ENCODE data around the gene RXRG.

DNA sequence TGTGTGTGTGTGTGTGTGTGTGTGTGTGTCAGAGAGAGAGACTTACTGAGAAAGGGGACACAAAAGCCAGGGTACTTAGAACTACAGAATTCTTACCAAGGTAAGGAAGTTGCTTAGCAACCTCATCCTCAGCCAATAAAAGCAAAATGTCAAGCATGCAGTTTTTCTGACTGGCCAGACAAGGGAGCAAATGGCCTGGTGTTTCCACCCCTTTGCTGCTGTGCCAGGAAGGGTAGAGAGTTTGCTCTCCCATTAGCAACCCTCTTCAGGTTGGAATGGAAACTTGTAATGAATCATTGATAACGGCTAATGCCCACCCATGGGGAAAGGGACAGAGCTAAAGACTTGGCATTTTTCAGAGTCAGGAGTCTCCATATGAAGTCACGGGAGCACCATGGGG lies 10.6 kb downstream of the RXRG start:
- TF ChIP-seq, protein P1, sequence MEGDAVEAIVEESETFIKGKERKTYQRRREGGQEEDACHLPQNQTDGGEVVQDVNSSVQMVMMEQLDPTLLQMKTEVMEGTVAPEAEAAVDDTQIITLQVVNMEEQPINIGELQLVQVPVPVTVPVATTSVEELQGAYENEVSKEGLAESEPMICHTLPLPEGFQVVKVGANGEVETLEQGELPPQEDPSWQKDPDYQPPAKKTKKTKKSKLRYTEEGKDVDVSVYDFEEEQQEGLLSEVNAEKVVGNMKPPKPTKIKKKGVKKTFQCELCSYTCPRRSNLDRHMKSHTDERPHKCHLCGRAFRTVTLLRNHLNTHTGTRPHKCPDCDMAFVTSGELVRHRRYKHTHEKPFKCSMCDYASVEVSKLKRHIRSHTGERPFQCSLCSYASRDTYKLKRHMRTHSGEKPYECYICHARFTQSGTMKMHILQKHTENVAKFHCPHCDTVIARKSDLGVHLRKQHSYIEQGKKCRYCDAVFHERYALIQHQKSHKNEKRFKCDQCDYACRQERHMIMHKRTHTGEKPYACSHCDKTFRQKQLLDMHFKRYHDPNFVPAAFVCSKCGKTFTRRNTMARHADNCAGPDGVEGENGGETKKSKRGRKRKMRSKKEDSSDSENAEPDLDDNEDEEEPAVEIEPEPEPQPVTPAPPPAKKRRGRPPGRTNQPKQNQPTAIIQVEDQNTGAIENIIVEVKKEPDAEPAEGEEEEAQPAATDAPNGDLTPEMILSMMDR (IDR thresholded peaks at IDR 0.05) = no peak
- no peak for TF ChIP-seq POLR2A (IDR thresholded peaks at IDR 0.05; ENCODE audit: low read depth)
- TF ChIP-seq POLR2AphosphoS5 (IDR thresholded peaks at IDR 0.05) = no peak

Measured in esophagus muscularis mucosa (tissue), 3 donors.